ENCODE results near the gene FTO. TPM values are rescaled to one million over a fixed set of nuclear protein-coding genes. Genes with fewer than 3 reads are reported as not detected.

FTO gene
- total RNA-seq, 1 donor from 2014 or later = 107 TPM

GRCh38 chr16:53740933-53741531, 37.1 kb downstream of the FTO start:
- no peak overlapping the region for H3K27ac Mint-ChIP-seq (ENCODE audit: unreplicated experiment)
- TF ChIP-seq CTCF (conservative IDR thresholded peaks at IDR 0.05) = no peak
- no peak overlapping the region for H3K4me3 Mint-ChIP-seq
- no peaks in the 10 kb centered on the region for H3K27me3 Mint-ChIP-seq (ENCODE audit: low read depth)
- DNase-seq (ENCODE audit: low read depth, low spot score) = no peak
- H3K9me3 Mint-ChIP-seq = peaks cover 3% of the 10 kb centered on the region
- H3K4me1 Mint-ChIP-seq = peaks cover 37% of the 10 kb centered on the region
- H3K36me3 Mint-ChIP-seq (ENCODE audit: low read depth) = no peaks in the 10 kb centered on the region

GRCh38 chr16:53741546-53741945, 37.6 kb downstream of the FTO start:
- peaks cover 39% of the 10 kb centered on the region for H3K4me1 Mint-ChIP-seq
- no peak for TF ChIP-seq CTCF (conservative IDR thresholded peaks at IDR 0.05)
- H3K27me3 Mint-ChIP-seq (ENCODE audit: low read depth) = no peaks in the 10 kb centered on the region
- H3K27ac Mint-ChIP-seq (ENCODE audit: unreplicated experiment) = no peak overlapping the region
- H3K4me3 Mint-ChIP-seq = no peak overlapping the region
- no peaks in the 10 kb centered on the region for H3K36me3 Mint-ChIP-seq (ENCODE audit: low read depth)
- peaks cover 4% of the 10 kb centered on the region for H3K9me3 Mint-ChIP-seq
- DNase-seq (ENCODE audit: low read depth, low spot score) = no peak

GRCh38 chr16:53743149-53743566, 39.2 kb downstream of the FTO start:
- no peaks in the 10 kb centered on the region for H3K27me3 Mint-ChIP-seq (ENCODE audit: low read depth)
- peaks cover 39% of the 10 kb centered on the region for H3K4me1 Mint-ChIP-seq
- peak; percentile 65 for TF ChIP-seq CTCF (conservative IDR thresholded peaks at IDR 0.05)
- no peak for DNase-seq (ENCODE audit: low read depth, low spot score)
- peaks cover 12% of the 10 kb centered on the region for H3K36me3 Mint-ChIP-seq (ENCODE audit: low read depth)
- H3K4me3 Mint-ChIP-seq = no peak overlapping the region
- H3K27ac Mint-ChIP-seq (ENCODE audit: unreplicated experiment) = no peak overlapping the region
- H3K9me3 Mint-ChIP-seq = peaks cover 16% of the 10 kb centered on the region

GRCh38 chr16:53744449-53744848, 40.5 kb downstream of the FTO start:
- peaks cover 12% of the 10 kb centered on the region for H3K36me3 Mint-ChIP-seq (ENCODE audit: low read depth)
- peaks cover 16% of the 10 kb centered on the region for H3K9me3 Mint-ChIP-seq
- no peaks in the 10 kb centered on the region for H3K27me3 Mint-ChIP-seq (ENCODE audit: low read depth)
- TF ChIP-seq CTCF (conservative IDR thresholded peaks at IDR 0.05) = no peak
- no peak overlapping the region for H3K4me3 Mint-ChIP-seq
- DNase-seq (ENCODE audit: low read depth, low spot score) = no peak
- H3K27ac Mint-ChIP-seq (ENCODE audit: unreplicated experiment) = no peak overlapping the region
- peaks cover 39% of the 10 kb centered on the region for H3K4me1 Mint-ChIP-seq

GRCh38 chr16:53745086-53745485, 41.1 kb downstream of the FTO start:
- H3K4me1 Mint-ChIP-seq = peaks cover 33% of the 10 kb centered on the region
- H3K27me3 Mint-ChIP-seq (ENCODE audit: low read depth) = no peaks in the 10 kb centered on the region
- peaks cover 12% of the 10 kb centered on the region for H3K36me3 Mint-ChIP-seq (ENCODE audit: low read depth)
- no peak overlapping the region for H3K4me3 Mint-ChIP-seq
- no peak overlapping the region for H3K27ac Mint-ChIP-seq (ENCODE audit: unreplicated experiment)
- peaks cover 16% of the 10 kb centered on the region for H3K9me3 Mint-ChIP-seq
- no peak for TF ChIP-seq CTCF (conservative IDR thresholded peaks at IDR 0.05)
- DNase-seq (ENCODE audit: low read depth, low spot score) = no peak
